PC-3 (cell line): Measurements from ENCODE around the gene PLGLB2.
"Not testable (repeated sequence)": the region's sequence is repeated elsewhere in the genome, so short reads cannot be mapped to it uniquely, and the experiment has no call there.

Experiments
- EZH2 ChIP-seq: fragments of 300-600 bp; sonication (generic); IDR thresholded peaks from one replicate; pipeline ENCODE4 v1.6.1; 2017; ENCODE audit warnings: antibody characterized with exemption, mild to moderate bottlenecking, low read length; ENCODE audit not compliant: unreplicated experiment
- TF ChIP-seq, protein P1 (sequence below): fragments of 300-600 bp; sonication (generic); conservative IDR thresholded peaks from 2 replicates; pipeline ENCODE4 v1.5.1; 2017; ENCODE audit warnings: antibody characterized with exemption, low read depth, mild to moderate bottlenecking, low read length

DNA sequence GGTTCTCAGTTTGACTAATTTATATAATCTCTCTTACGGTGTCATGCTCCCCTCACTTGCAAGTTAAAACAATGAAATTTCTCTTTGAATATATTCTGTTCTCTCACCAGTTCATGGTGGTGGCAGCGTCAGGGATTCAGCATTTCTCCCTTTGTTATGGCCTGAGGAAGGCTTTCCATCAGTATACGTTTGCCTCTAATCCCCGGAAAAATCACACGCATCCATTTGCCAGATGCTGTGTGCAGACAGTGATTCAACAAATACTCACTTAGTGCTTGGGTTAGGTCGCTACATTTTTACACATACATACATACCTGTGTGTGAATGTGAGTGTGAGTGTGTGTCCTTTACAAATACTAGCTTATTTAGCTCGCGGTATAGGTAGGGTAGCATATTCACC lies 637 bp downstream of the PLGLB2 start:
- TF ChIP-seq, protein P1, sequence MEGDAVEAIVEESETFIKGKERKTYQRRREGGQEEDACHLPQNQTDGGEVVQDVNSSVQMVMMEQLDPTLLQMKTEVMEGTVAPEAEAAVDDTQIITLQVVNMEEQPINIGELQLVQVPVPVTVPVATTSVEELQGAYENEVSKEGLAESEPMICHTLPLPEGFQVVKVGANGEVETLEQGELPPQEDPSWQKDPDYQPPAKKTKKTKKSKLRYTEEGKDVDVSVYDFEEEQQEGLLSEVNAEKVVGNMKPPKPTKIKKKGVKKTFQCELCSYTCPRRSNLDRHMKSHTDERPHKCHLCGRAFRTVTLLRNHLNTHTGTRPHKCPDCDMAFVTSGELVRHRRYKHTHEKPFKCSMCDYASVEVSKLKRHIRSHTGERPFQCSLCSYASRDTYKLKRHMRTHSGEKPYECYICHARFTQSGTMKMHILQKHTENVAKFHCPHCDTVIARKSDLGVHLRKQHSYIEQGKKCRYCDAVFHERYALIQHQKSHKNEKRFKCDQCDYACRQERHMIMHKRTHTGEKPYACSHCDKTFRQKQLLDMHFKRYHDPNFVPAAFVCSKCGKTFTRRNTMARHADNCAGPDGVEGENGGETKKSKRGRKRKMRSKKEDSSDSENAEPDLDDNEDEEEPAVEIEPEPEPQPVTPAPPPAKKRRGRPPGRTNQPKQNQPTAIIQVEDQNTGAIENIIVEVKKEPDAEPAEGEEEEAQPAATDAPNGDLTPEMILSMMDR, result not testable (repeated sequence)
- TF ChIP-seq EZH2, result not testable (repeated sequence)
